Retinal pigment epithelial cell (primary cell): ENCODE measurements around the gene TBP.

ENCODE experiments used
- DNase-seq: peaks from one replicate; pipeline ENCODE4 v3.0.0-alpha.2; 2010; ENCODE audit warnings: low read depth
- H3K4me3 ChIP-seq: 2 replicates; pipeline ENCODE4 v1.5.1; 2011; ENCODE audit warnings: mild to moderate bottlenecking, low read length, control low read depth, moderate library complexity
- TF ChIP-seq, protein P1 (sequence below): conservative IDR thresholded peaks from 2 replicates; pipeline ENCODE4 v1.5.1; 2011; ENCODE audit warnings: low read depth, low read length, control low read depth, inconsistent platforms

TBP gene

GRCh38 chr6:170510631-170511030 lies 43.5 kb upstream of the TBP start:
- no peak for DNase-seq
- TF ChIP-seq, protein P1, sequence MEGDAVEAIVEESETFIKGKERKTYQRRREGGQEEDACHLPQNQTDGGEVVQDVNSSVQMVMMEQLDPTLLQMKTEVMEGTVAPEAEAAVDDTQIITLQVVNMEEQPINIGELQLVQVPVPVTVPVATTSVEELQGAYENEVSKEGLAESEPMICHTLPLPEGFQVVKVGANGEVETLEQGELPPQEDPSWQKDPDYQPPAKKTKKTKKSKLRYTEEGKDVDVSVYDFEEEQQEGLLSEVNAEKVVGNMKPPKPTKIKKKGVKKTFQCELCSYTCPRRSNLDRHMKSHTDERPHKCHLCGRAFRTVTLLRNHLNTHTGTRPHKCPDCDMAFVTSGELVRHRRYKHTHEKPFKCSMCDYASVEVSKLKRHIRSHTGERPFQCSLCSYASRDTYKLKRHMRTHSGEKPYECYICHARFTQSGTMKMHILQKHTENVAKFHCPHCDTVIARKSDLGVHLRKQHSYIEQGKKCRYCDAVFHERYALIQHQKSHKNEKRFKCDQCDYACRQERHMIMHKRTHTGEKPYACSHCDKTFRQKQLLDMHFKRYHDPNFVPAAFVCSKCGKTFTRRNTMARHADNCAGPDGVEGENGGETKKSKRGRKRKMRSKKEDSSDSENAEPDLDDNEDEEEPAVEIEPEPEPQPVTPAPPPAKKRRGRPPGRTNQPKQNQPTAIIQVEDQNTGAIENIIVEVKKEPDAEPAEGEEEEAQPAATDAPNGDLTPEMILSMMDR = no peak
- H3K4me3 ChIP-seq = no peak overlapping the region

DNA sequence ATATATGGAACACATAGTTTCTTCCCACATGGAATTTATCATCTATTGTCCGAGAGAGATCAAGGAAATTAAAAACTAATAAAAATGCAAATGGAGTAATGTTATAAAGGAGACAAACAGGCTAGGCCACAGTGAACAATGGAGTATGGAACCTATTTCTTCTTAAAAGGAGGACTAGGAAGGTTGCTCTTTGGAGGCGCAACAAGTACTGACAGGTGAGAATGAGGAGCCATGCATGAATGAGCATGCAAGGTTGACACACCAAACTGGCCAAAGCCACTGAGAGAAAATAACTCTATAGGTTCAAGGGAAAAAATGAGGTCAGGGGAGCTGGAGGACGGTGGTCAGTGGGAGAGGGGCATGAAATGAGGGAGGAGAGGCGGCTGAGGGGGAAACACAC lies 41.9 kb upstream of the TBP start:
- H3K4me3 ChIP-seq = no peak overlapping the region
- TF ChIP-seq, protein P1 = no peak
- DNase-seq = no peak

DNA sequence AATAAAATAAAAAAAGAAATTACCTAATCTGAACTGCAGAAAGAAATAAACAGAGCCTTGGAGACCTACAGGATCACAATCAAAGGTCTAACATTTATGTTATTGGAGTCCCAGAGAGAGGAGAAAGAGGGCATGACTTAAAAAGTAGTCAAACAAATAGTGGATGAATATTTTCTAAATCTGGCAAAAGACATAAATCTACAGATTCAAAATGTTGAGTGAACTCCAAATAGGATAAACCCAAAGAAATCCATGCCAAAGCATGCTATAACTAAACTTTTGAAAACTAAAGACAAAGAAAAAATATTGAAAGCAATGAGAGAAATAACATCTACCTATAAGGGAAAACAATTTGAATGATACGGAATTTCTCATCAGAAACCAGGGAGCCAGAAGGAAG lies 39.3 kb upstream of the TBP start:
- H3K4me3 ChIP-seq = no peak overlapping the region
- TF ChIP-seq, protein P1 = no peak
- no peak for DNase-seq

GRCh38 chr6:170516783-170517616 lies 37.2 kb upstream of the TBP start:
- no peak overlapping the region for H3K4me3 ChIP-seq
- TF ChIP-seq, protein P1 = peak; percentile 87
- DNase-seq = no peak

- no peak for DNase-seq
- no peak overlapping the region for H3K4me3 ChIP-seq
- TF ChIP-seq, protein P1 = peak; percentile 47
Measured at GRCh38 chr6:170522565-170523183, 31.5 kb upstream of the TBP start.

DNA sequence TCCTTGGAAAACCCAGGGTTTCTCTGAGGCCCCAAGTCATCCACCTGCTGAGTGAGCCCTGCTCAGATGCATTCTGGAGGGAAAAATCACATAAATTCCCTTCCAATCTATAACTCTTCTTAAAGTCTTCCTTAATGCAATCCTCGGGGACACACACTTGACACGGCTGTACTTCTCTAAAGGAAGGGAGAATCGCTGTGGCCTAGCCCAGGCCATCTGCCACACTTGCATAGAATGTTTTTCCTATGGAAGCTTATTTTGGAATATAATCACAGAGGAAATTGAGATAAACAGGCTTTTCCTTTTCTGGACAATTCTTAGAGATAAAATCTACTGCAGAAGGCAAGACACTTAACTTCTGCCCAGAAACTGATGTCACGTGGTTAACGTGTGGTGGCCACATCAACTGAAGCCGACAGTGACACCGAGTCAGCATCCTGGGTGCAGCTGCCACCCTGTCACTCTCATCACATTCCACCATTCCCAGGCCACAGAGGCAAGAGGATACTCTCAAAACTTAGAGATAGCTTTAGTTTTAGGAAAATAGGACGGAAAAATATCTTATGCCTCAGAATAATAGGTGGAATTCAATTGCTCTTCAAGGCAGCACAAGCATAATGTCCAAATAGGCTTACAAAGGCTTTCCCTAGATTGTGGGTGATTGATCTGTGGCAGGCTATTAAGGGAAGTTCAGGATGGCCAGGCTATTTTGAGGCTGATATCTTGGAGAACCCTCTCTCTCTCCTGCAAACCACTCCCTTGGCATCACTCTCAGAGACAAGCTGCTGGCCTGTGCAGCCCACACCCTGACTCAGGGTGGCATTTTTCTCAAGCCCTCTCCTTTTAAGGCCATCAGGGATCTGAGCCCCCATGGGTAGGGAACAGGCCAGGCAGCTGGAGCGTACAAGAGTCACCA lies 30.7 kb upstream of the TBP start:
- TF ChIP-seq, protein P1 = no peak
- DNase-seq = no peak
- H3K4me3 ChIP-seq = no peak overlapping the region
